ENCODE data around the gene NUP133.
"Not testable (repeated sequence)": the region's sequence is repeated elsewhere in the genome, so short reads cannot be mapped to it uniquely, and the experiment has no call there.

The NUP133 gene

DNA sequence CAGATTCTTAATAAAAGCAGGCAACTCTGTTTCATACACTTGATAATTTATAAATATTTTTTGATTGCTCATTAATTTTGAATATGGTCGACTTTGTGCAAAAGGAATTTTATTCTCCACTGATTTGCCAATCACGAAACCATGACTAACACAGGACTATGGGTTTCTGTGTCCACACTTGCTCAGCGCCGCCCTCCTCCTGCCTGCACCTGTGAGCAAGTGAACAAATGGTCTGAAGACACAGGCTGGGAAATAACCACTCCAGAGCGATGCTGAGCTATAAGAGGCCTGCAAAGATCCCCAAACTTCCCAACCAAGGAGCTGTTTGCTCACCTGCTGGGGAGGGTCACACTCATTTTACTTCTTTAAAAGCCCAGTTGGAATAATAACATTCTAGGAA is 30.8 kb upstream of the NUP133 start:
- DNase-seq (ENCODE audit: insufficient read length, low spot score) (no peak), FAIRE-seq (no peak)
- TF ChIP-seq TAF1 (IDR thresholded peaks at IDR 0.05; ENCODE audit: low read depth, low read length) (no peak), SPI1 (IDR thresholded peaks at IDR 0.05; ENCODE audit: low read depth, low read length) (no peak), POLR2A (IDR thresholded peaks at IDR 0.05; ENCODE audit: low read depth, low read length) (no peak), PAX5 (IDR thresholded peaks at IDR 0.05; ENCODE audit: insufficient read depth, low read length, severe bottlenecking) (no peak), POU2F2 (IDR thresholded peaks at IDR 0.05; ENCODE audit: low read depth, low read length) (no peak), POLR2AphosphoS5 (IDR thresholded peaks at IDR 0.05; ENCODE audit: low read depth, low read length) (no peak)

- no peak for DNase-seq (ENCODE audit: insufficient read length, low spot score)
- FAIRE-seq: peak; percentile 76
- TF ChIP-seq TAF1 (IDR thresholded peaks at IDR 0.05; ENCODE audit: low read depth, low read length): no peak
- TF ChIP-seq SPI1 (IDR thresholded peaks at IDR 0.05; ENCODE audit: low read depth, low read length): no peak
- TF ChIP-seq POLR2A (IDR thresholded peaks at IDR 0.05; ENCODE audit: low read depth, low read length): no peak
- no peak for TF ChIP-seq POLR2AphosphoS5 (IDR thresholded peaks at IDR 0.05; ENCODE audit: low read depth, low read length)
- no peak for TF ChIP-seq POU2F2 (IDR thresholded peaks at IDR 0.05; ENCODE audit: low read depth, low read length)
- no peak for TF ChIP-seq PAX5 (IDR thresholded peaks at IDR 0.05; ENCODE audit: insufficient read depth, low read length, severe bottlenecking)
These were observed 29.8 kb upstream of the NUP133 start for GRCh38 chr1:229537894-229538293.

GRCh38 chr1:229536982-229537381 is 28.8 kb upstream of the NUP133 start:
- no peak for FAIRE-seq
- no peak for DNase-seq (ENCODE audit: insufficient read length, low spot score)
- TF ChIP-seq POLR2A (IDR thresholded peaks at IDR 0.05; ENCODE audit: low read depth, low read length) (no peak), PAX5 (IDR thresholded peaks at IDR 0.05; ENCODE audit: insufficient read depth, low read length, severe bottlenecking) (no peak), TAF1 (IDR thresholded peaks at IDR 0.05; ENCODE audit: low read depth, low read length) (no peak), POU2F2 (IDR thresholded peaks at IDR 0.05; ENCODE audit: low read depth, low read length) (no peak), SPI1 (IDR thresholded peaks at IDR 0.05; ENCODE audit: low read depth, low read length) (no peak), POLR2AphosphoS5 (IDR thresholded peaks at IDR 0.05; ENCODE audit: low read depth, low read length) (no peak)

DNA sequence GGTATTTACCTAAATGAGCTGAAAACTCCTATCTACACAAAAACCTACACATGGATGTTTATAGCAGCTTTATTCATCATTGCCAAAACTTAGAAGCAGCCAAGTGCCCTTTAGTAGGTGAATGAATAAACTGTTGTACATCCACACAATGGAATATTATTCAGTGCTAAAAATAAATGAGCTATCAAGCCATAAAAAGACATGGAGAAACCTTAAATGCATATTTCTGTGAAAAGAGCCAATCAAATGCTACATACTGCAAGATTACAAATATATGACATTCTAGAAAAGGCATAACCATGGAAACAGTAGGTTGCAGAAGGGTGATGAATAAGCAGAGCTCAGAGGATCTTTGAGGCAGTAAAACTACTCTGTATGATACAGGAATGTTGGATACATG is 27.1 kb upstream of the NUP133 start:
- no peak for DNase-seq (ENCODE audit: insufficient read length, low spot score)
- TF ChIP-seq POLR2A (IDR thresholded peaks at IDR 0.05; ENCODE audit: low read depth, low read length): no peak
- no peak for TF ChIP-seq PAX5 (IDR thresholded peaks at IDR 0.05; ENCODE audit: insufficient read depth, low read length, severe bottlenecking)
- no peak for TF ChIP-seq TAF1 (IDR thresholded peaks at IDR 0.05; ENCODE audit: low read depth, low read length)
- TF ChIP-seq SPI1 (IDR thresholded peaks at IDR 0.05; ENCODE audit: low read depth, low read length): no peak
- no peak for TF ChIP-seq POU2F2 (IDR thresholded peaks at IDR 0.05; ENCODE audit: low read depth, low read length)
- TF ChIP-seq POLR2AphosphoS5 (IDR thresholded peaks at IDR 0.05; ENCODE audit: low read depth, low read length): no peak
- no peak for FAIRE-seq

DNA sequence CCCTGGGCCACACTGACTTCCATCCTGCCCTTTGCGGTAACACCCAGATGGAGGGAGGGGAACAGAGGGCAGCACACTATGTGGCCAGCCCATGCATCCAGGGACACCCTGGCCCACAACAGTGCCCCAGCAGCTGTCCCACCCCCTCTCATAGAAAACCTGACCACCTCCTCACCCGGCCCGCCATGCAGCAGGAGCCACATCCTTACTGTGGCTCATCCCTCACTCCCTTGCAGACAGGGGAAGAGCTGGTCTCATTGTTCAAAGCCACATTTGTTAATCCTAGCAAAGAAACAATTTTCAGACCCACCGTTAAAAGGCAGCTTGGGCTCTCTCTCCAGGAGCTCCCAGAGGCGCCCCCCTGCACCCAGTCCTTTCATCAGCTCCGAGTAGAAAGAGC is 23.2 kb upstream of the NUP133 start:
- DNase-seq (ENCODE audit: insufficient read length, low spot score) (no peak), FAIRE-seq (no peak)
- no peak for TF ChIP-seq PAX5 (IDR thresholded peaks at IDR 0.05; ENCODE audit: insufficient read depth, low read length, severe bottlenecking)
- TF ChIP-seq SPI1 (IDR thresholded peaks at IDR 0.05; ENCODE audit: low read depth, low read length): no peak
- TF ChIP-seq POU2F2 (IDR thresholded peaks at IDR 0.05; ENCODE audit: low read depth, low read length): no peak
- TF ChIP-seq POLR2AphosphoS5 (IDR thresholded peaks at IDR 0.05; ENCODE audit: low read depth, low read length): no peak
- no peak for TF ChIP-seq TAF1 (IDR thresholded peaks at IDR 0.05; ENCODE audit: low read depth, low read length)
- no peak for TF ChIP-seq POLR2A (IDR thresholded peaks at IDR 0.05; ENCODE audit: low read depth, low read length)

DNA sequence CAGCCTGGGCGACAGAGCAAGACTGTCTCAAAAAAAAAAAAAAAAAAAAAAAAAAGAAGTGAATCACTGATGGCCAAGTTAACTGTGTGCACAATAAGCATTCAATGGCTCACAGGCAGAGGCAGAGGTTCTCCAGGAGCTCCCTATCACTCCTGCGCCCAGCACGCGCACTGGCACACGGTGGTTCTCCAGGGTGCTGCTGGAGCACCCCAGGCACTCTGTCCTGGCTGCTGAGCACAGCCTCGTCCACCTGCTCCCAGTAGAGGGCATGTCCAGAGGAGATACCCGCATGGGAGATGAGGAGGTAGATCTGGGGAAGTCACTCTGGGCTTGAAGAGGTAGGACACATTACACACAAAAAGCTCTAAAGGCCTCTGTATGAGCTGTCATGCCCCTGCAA is 21.5 kb upstream of the NUP133 start:
- no peak for DNase-seq (ENCODE audit: insufficient read length, low spot score)
- TF ChIP-seq SPI1 (IDR thresholded peaks at IDR 0.05; ENCODE audit: low read depth, low read length) (no peak), POLR2A (IDR thresholded peaks at IDR 0.05; ENCODE audit: low read depth, low read length) (no peak), TAF1 (IDR thresholded peaks at IDR 0.05; ENCODE audit: low read depth, low read length) (no peak), PAX5 (IDR thresholded peaks at IDR 0.05; ENCODE audit: insufficient read depth, low read length, severe bottlenecking) (no peak), POU2F2 (IDR thresholded peaks at IDR 0.05; ENCODE audit: low read depth, low read length) (no peak), POLR2AphosphoS5 (IDR thresholded peaks at IDR 0.05; ENCODE audit: low read depth, low read length) (no peak)
- FAIRE-seq: no peak

DNA sequence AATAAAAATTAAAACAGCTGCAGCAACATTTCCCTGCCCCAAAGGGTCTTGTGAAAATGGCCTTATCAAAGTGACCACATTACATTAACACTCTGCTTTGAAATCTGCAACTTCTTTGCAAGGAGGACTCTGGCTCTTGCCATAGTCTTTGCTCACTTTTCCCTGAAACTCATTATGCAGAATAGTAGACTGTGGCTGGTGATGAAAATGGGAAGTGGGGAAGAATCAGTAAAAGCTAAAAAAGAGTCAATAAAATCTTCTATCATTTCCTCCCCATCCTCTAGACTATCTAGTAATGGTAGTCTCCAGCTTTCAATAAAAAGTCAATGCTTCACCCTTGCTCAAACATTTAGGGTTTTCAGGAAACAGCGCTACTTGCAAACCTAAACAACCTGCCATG is 18.6 kb upstream of the NUP133 start:
- TF ChIP-seq SPI1 (IDR thresholded peaks at IDR 0.05; ENCODE audit: low read depth, low read length) (0 out of 2 replicates have a peak, but pooled peaks have one; percentile 9), POLR2A (IDR thresholded peaks at IDR 0.05; ENCODE audit: low read depth, low read length) (no peak), POLR2AphosphoS5 (IDR thresholded peaks at IDR 0.05; ENCODE audit: low read depth, low read length) (no peak), POU2F2 (IDR thresholded peaks at IDR 0.05; ENCODE audit: low read depth, low read length) (no peak)
- FAIRE-seq (no peak), DNase-seq (ENCODE audit: insufficient read length, low spot score) (no peak)

GRCh38 chr1:229523052-229523451 is 14.9 kb upstream of the NUP133 start:
- DNase-seq (ENCODE audit: insufficient read length, low spot score): no peak
- no peak for FAIRE-seq
- TF ChIP-seq POLR2A (IDR thresholded peaks at IDR 0.05; ENCODE audit: low read depth, low read length) (no peak), PAX5 (IDR thresholded peaks at IDR 0.05; ENCODE audit: insufficient read depth, low read length, severe bottlenecking) (no peak), SPI1 (IDR thresholded peaks at IDR 0.05; ENCODE audit: low read depth, low read length) (no peak), POLR2AphosphoS5 (IDR thresholded peaks at IDR 0.05; ENCODE audit: low read depth, low read length) (no peak)

DNA sequence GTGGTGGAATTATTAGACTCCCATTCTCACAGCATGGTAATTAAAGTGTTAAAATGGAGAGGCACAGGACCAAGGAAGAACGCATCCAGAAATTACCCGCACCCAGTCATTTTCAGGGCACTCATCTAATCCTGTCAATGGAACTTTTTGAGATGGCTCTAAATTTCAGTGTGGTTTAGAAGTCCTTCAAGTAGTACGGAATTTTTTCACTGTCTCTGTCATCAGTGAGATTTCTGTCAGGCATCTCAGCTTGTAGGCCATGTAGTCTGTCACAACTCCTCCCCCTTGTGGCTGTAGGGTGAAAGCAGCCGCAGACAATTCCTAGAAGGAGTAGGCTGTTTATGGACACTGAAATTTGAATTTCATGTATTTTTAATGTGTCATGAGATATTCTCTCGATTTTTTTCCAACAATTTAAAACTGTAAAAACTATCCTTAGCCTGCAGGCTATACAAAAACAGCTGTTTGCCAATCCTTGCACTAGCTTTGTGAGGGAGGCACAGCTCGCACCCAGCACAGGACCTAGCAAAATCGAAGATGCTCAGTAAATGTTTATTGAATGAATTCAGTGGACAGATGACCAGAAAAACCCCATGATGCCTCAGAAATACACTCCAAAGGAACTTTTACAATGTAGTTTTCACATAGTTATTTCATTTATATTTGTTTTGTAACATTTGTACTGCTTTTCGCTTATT is 6.6 kb upstream of the NUP133 start:
- TF ChIP-seq PAX5 (IDR thresholded peaks at IDR 0.05; ENCODE audit: insufficient read depth, low read length, severe bottlenecking) (no peak), SPI1 (IDR thresholded peaks at IDR 0.05; ENCODE audit: low read depth, low read length) (no peak), POLR2A (IDR thresholded peaks at IDR 0.05; ENCODE audit: low read depth, low read length) (no peak), POU2F2 (IDR thresholded peaks at IDR 0.05; ENCODE audit: low read depth, low read length) (no peak), TAF1 (IDR thresholded peaks at IDR 0.05; ENCODE audit: low read depth, low read length) (no peak), POLR2AphosphoS5 (IDR thresholded peaks at IDR 0.05; ENCODE audit: low read depth, low read length) (no peak)
- FAIRE-seq (peak; percentile 94), DNase-seq (ENCODE audit: insufficient read length, low spot score) (peak; percentile 24)

DNA sequence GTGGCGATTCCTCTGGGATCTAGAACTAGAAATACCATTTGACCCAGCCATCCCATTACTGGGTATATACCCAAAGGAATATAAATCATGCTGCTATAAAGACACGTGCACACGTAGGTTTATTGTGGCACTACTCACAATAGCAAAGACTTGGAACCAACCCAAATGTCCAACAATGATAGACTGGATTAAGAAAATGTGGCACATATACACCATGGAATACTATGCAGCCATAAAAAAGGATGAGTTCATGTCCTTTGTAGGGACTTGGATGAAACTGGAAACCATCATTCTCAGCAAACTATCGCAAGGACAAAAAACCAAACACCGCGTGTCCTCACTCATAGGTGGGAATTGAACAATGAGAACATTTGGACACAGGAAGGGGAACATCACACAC is 3.5 kb upstream of the NUP133 start:
- not testable (repeated sequence) for DNase-seq (ENCODE audit: insufficient read length, low spot score); FAIRE-seq

DNA sequence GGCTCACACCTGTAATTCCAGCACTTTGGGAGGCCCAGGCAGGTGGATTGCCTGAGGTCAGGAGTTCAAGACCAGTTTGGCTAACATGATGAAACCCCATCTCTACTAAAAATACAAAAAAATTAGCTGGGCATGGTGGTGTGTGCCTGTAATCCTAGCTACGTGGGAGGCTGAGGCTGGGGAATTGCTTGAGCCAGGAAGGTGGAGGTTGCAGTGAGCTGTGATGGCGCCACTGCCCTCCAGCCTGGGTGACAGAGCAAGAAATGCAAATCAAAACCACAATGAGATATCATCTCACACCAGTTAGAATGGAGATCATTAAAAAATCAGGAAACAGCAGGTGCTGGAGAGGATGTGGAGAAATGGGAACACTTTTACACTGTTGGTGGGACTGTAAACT is 3.1 kb upstream of the NUP133 start:
- not testable (repeated sequence) for DNase-seq (ENCODE audit: insufficient read length, low spot score); FAIRE-seq

Data from GM12891 (cell line).